GM12891 (cell line): ENCODE results near the gene SERPINE1.
A peak's percentile ranks its signal among the peaks of the same experiment; 100 is the strongest.
"Not testable (repeated sequence)": the region's sequence is repeated elsewhere in the genome, so short reads cannot be mapped to it uniquely, and the experiment has no call there.

Source experiments
- DNase-seq: peaks from one replicate; pipeline ENCODE4 v3.0.0; 2011; ENCODE audit warnings: low spot score; ENCODE audit not compliant: insufficient read length
- FAIRE-seq: peaks from 2 replicates; lab custom pipeline; 2011; peaks lifted over from hg19 to GRCh38; lab: Jason Lieb, UNC
- PAX5 ChIP-seq: IDR thresholded peaks from 2 replicates; pipeline ENCODE4 v1.6.1; 2011; ENCODE audit warnings: low read length, moderate library complexity, mild to moderate bottlenecking; ENCODE audit not compliant: insufficient read depth, severe bottlenecking
- POLR2A ChIP-seq: IDR thresholded peaks from 2 replicates; pipeline ENCODE4 v1.6.1; 2011; ENCODE audit warnings: low read depth, low read length, control low read depth
- POLR2AphosphoS5 ChIP-seq: IDR thresholded peaks from 2 replicates; pipeline ENCODE4 v1.6.1; 2011; ENCODE audit warnings: low read depth, low read length, control low read depth
- POU2F2 ChIP-seq: IDR thresholded peaks from 2 replicates; pipeline ENCODE4 v1.6.1; 2011; ENCODE audit warnings: low read depth, mild to moderate bottlenecking, control low read depth, low read length, moderate library complexity
- SPI1 ChIP-seq: IDR thresholded peaks from 2 replicates; pipeline ENCODE4 v1.6.1; 2011; ENCODE audit warnings: low read depth, low read length, control low read depth
- TAF1 ChIP-seq: IDR thresholded peaks from 2 replicates; pipeline ENCODE4 v1.6.1; 2011; ENCODE audit warnings: low read depth, low read length, control low read depth

SERPINE1 gene

DNA sequence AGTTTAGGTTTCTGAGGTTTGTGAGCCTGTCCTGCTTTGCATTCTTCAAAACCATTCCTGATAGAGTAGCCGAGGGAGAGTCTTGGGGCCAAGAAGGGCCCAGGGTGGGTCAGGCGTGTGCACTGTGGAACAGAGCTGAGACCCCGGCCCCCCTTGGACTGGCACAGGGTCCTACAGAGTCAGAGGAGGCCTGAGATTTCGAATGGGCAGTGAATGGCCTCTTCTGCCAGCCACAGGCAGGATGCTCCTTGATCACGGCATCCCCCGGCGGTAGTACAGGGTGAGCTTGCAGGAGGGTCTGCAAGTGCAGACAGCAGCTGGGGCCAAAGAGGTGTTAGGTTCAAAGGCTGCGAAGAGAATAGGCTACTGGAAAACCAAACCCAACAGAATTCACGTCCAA is 37.0 kb upstream of the SERPINE1 start:
- TF ChIP-seq POU2F2 = no peak
- no peak for TF ChIP-seq POLR2AphosphoS5
- no peak for TF ChIP-seq POLR2A
- TF ChIP-seq PAX5 = no peak
- no peak for TF ChIP-seq TAF1
- TF ChIP-seq SPI1 = no peak
- DNase-seq (no peak), FAIRE-seq (no peak)

DNA sequence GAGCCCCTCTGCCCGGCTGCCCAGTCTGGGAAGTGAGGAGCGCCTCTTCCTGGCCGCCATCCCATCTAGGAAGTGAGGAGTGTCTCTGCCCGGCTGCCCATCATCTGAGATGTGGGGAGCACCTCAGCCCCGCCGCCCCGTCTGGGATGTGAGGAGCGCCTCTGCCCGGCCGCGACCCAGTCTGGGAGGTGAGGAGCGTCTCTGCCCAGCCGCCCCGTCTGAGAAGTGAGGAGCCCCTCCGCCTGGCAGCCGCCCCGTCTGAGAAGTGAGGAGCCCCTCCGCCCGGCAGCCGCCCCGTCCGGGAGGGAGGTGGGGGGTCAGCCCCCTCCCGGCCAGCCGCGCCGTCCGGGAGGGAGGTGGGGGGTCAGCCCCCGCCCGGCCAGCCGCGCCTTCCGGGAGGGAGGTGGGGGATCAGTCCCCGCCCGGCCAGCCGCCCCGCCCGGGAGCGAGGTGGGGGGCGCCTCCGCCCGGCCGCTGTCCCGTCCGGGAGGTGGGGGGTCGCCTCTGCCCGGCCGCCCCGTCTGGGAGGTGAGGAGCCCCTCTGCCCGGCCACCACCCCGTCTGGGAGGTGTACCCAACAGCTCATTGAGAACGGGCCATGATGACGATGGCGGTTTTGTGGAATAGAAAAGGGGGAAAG is 34.5 kb upstream of the SERPINE1 start:
- not testable (repeated sequence) for FAIRE-seq, DNase-seq

DNA sequence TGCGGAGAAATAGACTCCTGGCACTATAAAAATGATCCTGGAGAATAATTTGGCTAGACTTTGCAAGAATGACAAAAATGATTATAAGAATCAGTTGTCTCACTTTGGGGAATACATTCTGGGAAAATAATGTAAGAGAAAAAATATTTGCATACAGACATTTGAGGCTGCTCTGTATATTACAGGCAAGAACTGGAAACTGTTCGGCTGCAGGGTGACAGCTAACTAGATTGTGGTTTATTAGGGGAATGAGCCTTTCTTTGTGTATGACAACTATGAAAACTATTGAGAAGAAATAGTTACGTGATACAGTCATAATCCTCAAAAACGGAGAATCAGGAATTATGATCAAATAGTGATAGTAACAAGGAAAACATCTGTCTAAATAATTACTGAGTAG is 33.0 kb upstream of the SERPINE1 start:
- no peak for DNase-seq
- FAIRE-seq = no peak
- TF ChIP-seq POLR2A (no peak), PAX5 (no peak)

DNA sequence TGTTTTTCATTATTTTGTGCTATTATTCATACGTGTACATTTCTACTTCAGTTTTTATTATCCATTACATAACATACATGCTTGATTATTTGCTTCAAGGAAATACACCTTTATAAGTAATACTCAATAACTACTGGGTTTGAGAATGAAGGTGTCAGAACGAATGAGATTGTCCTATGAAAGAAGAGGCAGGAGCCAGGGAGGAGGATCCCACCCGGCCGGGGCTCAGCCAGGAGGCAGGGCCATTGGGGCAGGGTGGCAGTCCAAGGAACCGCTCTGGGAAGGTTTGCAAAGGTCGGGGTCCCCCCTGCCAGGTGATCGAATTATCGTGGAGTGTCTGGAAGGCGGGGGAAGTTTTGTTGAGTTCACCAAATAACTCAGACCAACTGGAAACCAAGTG is 32.5 kb upstream of the SERPINE1 start:
- DNase-seq (no peak), FAIRE-seq (no peak)
- no peak for TF ChIP-seq POU2F2
- TF ChIP-seq SPI1 = no peak

DNA sequence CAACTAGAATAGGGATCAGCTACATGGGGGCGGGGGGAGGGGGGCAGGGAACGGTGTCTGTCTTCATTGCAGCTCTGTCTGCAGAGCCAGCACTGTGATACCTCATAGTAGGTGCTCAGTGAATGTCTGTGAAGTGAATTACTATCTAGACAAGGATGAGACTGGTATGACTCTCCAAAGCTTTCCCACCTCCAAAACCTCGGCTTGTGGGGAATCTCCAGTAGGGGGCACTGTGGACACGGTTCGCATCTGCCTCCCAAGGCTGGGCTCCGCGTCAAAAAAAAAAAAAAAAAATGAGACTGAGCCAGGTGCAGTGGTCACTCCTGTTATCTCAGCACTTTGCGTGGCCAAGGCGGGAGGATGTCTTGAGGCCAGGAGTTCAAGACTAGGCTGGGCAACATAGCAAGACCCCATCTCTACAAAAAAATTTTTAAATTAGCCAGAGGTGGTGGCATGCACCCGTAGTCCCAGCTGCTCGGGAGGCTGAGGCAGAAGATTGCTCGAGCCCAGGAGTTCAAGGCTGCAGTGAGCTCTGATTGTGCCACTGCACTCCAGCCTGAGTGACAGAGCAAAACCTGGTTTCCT is 32.0 kb upstream of the SERPINE1 start:
- no peak for FAIRE-seq
- DNase-seq = no peak
- TF ChIP-seq POU2F2 (no peak), SPI1 (no peak), TAF1 (no peak), PAX5 (no peak), POLR2AphosphoS5 (no peak), POLR2A (no peak)

DNA sequence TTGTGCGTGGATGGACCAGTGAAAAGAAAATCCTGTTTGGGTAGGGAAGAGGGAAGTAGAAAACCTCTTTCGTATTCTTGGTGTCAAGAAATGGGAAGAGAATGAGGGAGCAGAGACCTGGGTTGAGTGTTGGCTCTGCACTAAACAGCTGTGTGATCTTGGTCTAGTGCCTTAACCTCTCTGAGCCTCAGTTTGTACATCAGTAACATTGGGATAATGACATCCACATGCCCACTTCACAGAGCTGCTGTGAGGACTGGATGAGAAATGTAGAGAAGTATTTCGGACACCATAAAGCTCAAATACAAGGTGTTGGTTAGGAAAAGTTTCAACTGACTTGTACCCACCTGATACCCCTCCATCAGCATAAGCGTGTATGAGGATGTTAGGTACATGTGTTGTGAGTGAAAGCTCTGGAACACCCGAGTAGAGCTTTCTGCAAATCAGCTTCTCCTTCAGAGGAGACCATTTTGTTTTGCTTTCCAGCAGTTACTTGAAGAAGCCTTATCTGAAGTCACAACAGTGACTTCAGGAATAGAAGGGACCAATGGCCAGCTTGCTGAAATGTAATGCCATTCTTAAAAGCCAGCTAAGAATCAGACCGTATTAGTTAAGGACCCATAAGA is 30.5 kb upstream of the SERPINE1 start:
- DNase-seq (no peak), FAIRE-seq (no peak)

DNA sequence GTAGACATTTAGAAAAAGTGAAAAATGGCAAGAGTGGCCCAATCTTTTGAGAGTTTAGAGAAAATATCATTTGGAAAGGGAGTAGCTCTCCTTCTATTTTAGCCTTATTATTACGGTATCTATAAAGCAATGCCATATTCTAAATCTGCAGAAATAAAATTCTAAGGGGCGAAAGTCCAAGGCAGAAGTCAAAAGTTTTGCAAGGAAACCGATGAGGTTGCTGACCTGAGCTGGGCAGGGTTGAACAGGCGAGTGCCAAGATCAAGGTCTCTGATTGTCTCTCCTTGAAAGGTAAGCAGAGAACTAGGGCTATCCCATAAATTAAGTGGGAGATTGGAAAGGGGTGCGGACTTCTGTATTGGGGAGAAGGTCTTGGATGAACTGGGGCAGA is 30.0 kb upstream of the SERPINE1 start:
- DNase-seq (no peak), FAIRE-seq (no peak)
- TF ChIP-seq POU2F2 (no peak), SPI1 (no peak), TAF1 (no peak), POLR2AphosphoS5 (no peak), POLR2A (no peak), PAX5 (no peak)

More for the DNA sequence above, 30.5 kb upstream of the SERPINE1 start:
- TF ChIP-seq POU2F2 (no peak), POLR2AphosphoS5 (no peak), POLR2A (no peak), TAF1 (no peak), SPI1 (no peak), PAX5 (no peak)

DNA sequence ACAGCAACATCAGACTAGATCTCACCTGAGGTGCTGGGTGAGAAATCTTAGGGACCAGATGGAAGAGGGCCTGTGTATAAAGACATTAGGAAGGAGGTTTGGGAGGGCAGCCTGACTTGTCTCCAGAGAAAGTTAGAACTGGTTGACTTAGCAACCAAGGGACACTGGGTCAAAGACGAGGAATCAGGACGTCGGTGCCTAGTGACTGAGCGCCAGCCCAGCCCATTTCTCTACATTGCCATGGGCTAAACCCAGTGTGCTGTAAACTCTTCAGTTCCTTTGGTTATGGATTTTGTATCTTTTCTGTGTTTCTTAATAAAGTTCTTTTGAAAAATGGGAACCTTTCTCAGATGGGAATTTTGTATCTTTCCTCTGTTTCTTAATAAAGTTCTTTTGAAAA is 29.3 kb upstream of the SERPINE1 start:
- FAIRE-seq (no peak), DNase-seq (no peak)
- TF ChIP-seq POLR2AphosphoS5 (0 out of 2 replicates have a peak, but pooled peaks have one; percentile 17), TAF1 (no peak), POU2F2 (no peak)

DNA sequence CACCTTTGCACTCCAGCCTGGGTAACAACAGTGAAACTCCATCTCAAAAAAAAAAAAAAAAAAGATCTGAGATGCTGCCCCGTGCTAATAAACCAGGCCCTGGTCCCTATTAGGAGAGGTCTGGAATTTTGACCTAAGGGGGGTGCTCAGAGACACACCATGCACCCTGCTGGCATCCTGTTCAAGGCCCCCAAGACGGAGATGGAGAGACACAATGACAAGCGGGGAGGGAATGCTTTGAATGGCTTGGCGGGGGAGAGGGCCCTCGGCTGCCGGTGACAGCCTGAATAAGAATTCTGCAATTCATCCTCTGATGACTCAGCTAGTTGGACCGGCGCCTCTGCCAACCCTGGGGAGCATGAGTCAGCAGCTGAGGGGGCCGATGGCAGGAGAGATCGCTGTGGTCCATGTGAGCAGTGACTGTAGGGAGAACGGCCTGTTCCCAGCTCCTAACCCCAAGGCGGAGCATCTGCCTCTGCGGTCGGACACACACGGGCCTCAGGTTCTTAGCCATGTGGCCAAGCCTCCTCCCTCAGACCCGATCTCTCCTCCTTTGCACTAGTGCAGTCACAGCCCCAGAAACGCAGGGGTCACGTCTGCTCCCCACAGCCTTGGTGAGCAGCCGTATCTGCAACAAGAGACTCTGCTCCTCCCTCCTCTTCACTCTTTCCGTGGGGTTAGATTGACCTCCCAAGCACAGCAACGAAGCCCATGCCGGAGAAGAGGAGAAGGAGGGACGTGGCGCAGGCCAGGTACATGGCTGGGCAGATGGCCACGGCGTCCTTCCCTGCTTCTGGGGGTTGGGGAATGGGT is 26.7 kb upstream of the SERPINE1 start:
- no peak for FAIRE-seq
- DNase-seq = no peak
- TF ChIP-seq SPI1 (no peak), PAX5 (no peak)
